A549 treated with Mapracorat at 1 μM for 4 hours (cell line): Measurements from ENCODE around the gene GOLIM4. TPM values are rescaled to one million over a fixed set of nuclear protein-coding genes. Genes with fewer than 3 reads are reported as not detected.

Source experiments
- total RNA-seq: library from RNA; stranded (reverse); fragments of 200-300 nt; extraction: Qiagen RNA extraction; gene quantifications from 5 replicates; pipeline ENCODE4 v1.2.3, GENCODE V29; 2022

The GOLIM4 gene
- total RNA-seq = 15.5 to 19.6 TPM (median 19.1 TPM) in 5 replicates

GRCh38 chr3:168095611-168096209 is at the start of gene GOLIM4:
Gene GOLIM4 (minus strand): TSS chr3:168095924. CDS start chr3:168095285, 639 bp downstream.

